Stimulated activated CD4-positive, alpha-beta T cell treated with anti-CD3 and anti-CD28 coated beads, TNF-alpha, amount 100 ng/mL, for 24 hours (primary cell): ENCODE measurements around the gene DSE.

Experiments used
- DNase-seq, 3 experiments: peaks; one replicate each; pipeline ENCODE4 v3.0.0-alpha.2; 2020; ENCODE audit warnings: low read depth in 3 of 3

DSE gene

GRCh38 chr6:116476002-116476678 lies 105.4 kb downstream of the DSE start:
- no peak for DNase-seq

- no peak for DNase-seq
These were observed 112.0 kb downstream of the DSE start for GRCh38 chr6:116482780-116483179.

GRCh38 chr6:116483616-116484015 lies 112.9 kb downstream of the DSE start:
- DNase-seq, result no peak

- DNase-seq, result no peak
These were observed 114.9 kb downstream of the DSE start for GRCh38 chr6:116485559-116486184.

- DNase-seq, result no peak
These were observed 121.0 kb downstream of the DSE start for GRCh38 chr6:116491610-116492330.

- no peak for DNase-seq
These were observed 121.8 kb downstream of the DSE start for GRCh38 chr6:116492331-116493067.
